Measurements from ENCODE around the gene EXD3.

GRCh38 chr9:137325799-137326198 is 97.2 kb downstream of the EXD3 start:
- TF ChIP-seq CTCF (IDR thresholded peaks at IDR 0.05; ENCODE audit: insufficient read depth, low read length): no peak
- no peak for TF ChIP-seq GABPA (IDR thresholded peaks at IDR 0.05; ENCODE audit: low read depth)

Data from HL-60 (cell line).